IPS-NIHi7 (cell line): ENCODE data around the gene TBC1D22B.
"Not testable (repeated sequence)": the region's sequence is repeated elsewhere in the genome, so short reads cannot be mapped to it uniquely, and the experiment has no call there.

Source experiments
- DNase-seq: peaks from one replicate; pipeline ENCODE4 v3.0.0; 2012; ENCODE audit warnings: mixed read lengths; ENCODE audit errors: extremely low spot score

Gene TBC1D22B

DNA sequence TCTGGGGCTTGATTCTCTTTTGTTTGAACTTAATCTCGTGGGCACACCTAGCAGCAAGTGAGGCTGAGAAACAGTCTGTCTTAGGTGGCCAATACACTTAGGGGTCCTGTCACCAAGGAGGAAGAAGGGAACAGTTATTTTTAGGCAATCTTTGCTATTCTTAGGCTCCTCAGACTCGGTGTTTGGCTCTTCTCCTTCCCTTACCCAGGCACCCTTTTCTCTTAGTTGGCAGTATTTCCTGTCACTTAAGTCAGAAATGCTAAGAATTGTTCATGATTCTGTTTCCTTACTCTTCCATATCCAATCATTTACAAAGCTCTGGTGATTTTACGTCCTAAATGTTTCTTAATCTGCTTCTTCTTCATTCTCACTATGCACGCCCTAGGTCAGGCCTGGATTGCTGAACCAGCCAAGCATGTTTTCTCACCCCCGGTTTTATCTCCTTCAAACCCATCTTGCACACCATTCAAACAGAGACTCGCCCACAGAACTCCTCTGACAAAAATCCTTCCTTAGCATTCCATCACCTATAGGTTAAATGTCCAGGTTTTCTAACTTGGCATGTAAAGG lies 45.6 kb downstream of the TBC1D22B start:
- no peak for DNase-seq

GRCh38 chr6:37303891-37304503 lies 46.4 kb downstream of the TBC1D22B start:
- peak; percentile 36 for DNase-seq

DNA sequence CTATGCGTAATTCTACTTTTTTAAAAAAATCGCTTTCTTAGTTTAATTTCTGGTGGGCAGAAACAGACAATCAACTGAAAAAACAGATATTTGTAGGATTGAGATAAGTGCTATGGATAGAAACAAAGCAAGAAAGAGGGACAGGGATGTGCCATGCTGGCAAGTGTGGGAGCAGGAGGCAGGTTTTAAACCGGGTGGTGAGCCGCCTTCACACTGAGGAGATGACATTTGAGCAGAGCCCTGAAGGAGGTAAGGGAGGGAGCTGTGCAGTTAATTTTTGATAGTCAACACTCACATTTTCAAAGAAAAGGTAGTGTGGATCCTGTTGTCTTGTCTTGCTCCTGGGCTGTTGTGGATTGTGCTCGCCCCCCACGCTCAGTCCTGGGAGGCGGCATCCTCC lies 47.2 kb downstream of the TBC1D22B start:
- no peak for DNase-seq

DNA sequence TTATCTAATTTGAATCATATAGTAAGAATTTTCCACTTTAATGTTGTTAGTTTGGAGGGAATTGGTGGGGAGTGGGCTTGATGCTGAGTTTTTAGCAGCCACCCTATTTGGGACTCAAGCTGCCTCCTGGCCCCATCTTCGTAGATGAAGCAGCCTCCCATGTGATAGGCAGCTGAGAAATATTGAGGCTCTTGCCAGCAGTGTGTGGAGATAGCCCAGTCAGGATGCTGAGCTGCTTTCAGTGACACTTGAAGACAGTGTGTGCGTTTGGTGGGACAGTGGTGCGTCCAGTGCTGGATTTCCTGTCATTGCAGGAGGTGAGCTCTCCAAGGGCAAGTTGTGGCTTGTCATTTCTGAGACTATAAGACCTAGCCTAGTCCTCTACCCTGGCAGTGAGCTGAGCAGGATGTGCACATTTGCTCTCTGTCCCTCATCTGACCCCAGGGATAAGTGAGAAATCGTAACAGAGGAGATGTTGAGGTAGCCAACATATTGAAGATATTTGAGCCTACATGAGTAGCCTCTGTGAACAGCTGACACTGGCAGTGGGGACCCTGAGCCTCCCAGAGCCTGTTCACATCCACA lies 48.4 kb downstream of the TBC1D22B start:
- DNase-seq: no peak

- DNase-seq: peak; percentile 25
Observed at GRCh38 chr6:37306624-37307222, 49.2 kb downstream of the TBC1D22B start.

GRCh38 chr6:37307484-37307883 lies 49.9 kb downstream of the TBC1D22B start:
- DNase-seq: not testable (repeated sequence)

GRCh38 chr6:37308069-37308815 lies 50.7 kb downstream of the TBC1D22B start:
- no peak for DNase-seq

- no peak for DNase-seq
Observed at GRCh38 chr6:37309046-37309445, 51.5 kb downstream of the TBC1D22B start.

GRCh38 chr6:37309692-37310091 lies 52.1 kb downstream of the TBC1D22B start:
- no peak for DNase-seq

GRCh38 chr6:37310966-37311365 lies 53.4 kb downstream of the TBC1D22B start:
- no peak for DNase-seq

GRCh38 chr6:37311741-37312473 lies 54.3 kb downstream of the TBC1D22B start:
- DNase-seq: no peak

GRCh38 chr6:37313723-37314486 lies 56.3 kb downstream of the TBC1D22B start:
- no peak for DNase-seq

GRCh38 chr6:37314487-37315156 lies 57.0 kb downstream of the TBC1D22B start:
- peak; percentile 76 for DNase-seq

DNA sequence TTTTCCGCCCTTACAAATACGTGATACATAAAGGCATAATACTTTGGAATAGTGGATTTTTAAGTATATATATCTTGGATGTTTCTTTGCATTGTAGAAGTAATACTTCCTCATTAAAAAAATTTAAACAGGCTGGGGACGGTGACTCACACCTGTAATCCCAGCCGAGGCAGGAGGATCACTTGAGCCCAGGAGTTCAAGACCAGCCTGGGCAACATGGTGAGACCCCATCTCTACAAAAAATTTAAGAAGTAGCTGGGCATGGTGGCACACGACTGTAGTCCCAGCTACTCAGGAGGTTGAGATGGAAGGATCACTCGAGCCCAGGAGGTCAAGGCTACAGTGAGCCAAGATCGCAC lies 57.6 kb downstream of the TBC1D22B start:
- no peak for DNase-seq

- DNase-seq: no peak
Observed at GRCh38 chr6:37316071-37316470, 58.5 kb downstream of the TBC1D22B start.

- DNase-seq: no peak
Observed at GRCh38 chr6:37317312-37318038, 59.9 kb downstream of the TBC1D22B start.

DNA sequence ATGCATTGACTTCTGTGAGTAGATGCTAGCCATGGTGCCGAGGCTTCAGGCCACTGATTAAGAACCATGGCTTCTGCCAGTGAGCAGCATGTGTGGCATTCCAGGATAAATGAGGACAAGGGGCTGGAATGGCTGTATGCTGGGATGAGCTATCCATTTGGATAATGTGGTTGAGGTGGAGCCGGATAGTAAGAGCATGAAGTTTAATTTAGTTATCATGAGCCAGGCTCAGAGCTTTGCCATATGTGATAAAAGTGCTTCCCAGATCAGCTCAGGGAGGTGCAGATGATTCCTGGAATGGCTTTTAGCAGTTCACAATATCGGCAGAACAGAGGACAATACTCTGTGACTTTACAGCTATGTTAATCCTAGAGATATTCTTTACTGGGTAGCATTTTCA lies 61.6 kb downstream of the TBC1D22B start:
- no peak for DNase-seq

- DNase-seq: no peak
Observed at GRCh38 chr6:37319856-37320480, 62.4 kb downstream of the TBC1D22B start.

GRCh38 chr6:37320646-37321045 lies 63.1 kb downstream of the TBC1D22B start:
- DNase-seq: no peak
